ENCODE results near the gene SLC48A1. TPM values are rescaled to one million over a fixed set of nuclear protein-coding genes. Genes with fewer than 3 reads are reported as not detected.

The SLC48A1 gene
- total RNA-seq, 1 experiment from 2014 or later: 37.5 TPM

DNA sequence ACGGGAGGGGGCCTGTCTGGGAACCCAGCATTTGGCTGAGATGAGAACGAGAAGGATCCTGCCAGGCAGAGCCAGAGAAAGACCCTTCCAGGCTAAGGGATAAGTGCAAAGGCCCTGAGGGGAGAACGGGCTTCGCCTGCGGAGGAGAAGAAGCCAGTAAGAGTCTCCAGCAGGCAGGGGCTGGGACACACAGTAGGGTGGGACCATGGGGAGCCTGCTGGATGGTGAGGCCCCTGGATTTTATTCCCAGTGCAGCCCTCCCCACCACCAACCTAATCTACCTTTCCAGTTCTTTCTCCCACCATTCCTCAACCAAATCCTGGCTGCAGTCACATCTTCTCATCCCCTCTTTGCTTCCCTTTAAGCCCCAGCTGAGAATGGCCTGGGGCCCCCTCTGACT lies 27.0 kb upstream of the SLC48A1 start:
- DNase-seq: no peak
- Mint-ChIP-seq H3K27me3 (ENCODE audit: insufficient read depth, unreplicated experiment) (no peaks in the 10 kb centered on the region), H3K9me3 (ENCODE audit: unreplicated experiment) (no peaks in the 10 kb centered on the region), H3K4me1 (ENCODE audit: low read depth, unreplicated experiment) (peaks cover 18% of the 10 kb centered on the region), H3K4me3 (ENCODE audit: unreplicated experiment) (no peak overlapping the region), H3K36me3 (ENCODE audit: insufficient read depth, unreplicated experiment) (no peaks in the 10 kb centered on the region), H3K27ac (ENCODE audit: unreplicated experiment) (no peak overlapping the region)
- BruUV-seq (replicated peaks): no TSS peak
- ChIA-PET POLR2A (no interaction called here), CTCF (interaction anchor here (0.7 to 5.2 kb wide), 3 partner anchors 12 to 31 kb away, joined by 3 to 171 read pairs (median 3); partner anchors contain the start of gene SLC48A1)
- Histone ChIP-seq H3K4me3 (ENCODE audit: low read depth, low read length) (no peak overlapping the region), H3K4me1 (peaks cover 5% of the 10 kb centered on the region; the same call in 1 of the 2 replicates), H3K36me3 (ENCODE audit: control insufficient read depth, insufficient read depth, low read length) (no peaks in the 10 kb centered on the region), H3K9me3 (no peaks in the 10 kb centered on the region), H3K27me3 (replicated peaks; ENCODE audit: control insufficient read depth, insufficient read depth, low read length) (no peaks in the 10 kb centered on the region)
- intact Hi-C loops (cut with micrococcal nuclease; ENCODE audit: unreplicated experiment): no loop called here
- TF ChIP-seq, protein P1, sequence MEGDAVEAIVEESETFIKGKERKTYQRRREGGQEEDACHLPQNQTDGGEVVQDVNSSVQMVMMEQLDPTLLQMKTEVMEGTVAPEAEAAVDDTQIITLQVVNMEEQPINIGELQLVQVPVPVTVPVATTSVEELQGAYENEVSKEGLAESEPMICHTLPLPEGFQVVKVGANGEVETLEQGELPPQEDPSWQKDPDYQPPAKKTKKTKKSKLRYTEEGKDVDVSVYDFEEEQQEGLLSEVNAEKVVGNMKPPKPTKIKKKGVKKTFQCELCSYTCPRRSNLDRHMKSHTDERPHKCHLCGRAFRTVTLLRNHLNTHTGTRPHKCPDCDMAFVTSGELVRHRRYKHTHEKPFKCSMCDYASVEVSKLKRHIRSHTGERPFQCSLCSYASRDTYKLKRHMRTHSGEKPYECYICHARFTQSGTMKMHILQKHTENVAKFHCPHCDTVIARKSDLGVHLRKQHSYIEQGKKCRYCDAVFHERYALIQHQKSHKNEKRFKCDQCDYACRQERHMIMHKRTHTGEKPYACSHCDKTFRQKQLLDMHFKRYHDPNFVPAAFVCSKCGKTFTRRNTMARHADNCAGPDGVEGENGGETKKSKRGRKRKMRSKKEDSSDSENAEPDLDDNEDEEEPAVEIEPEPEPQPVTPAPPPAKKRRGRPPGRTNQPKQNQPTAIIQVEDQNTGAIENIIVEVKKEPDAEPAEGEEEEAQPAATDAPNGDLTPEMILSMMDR (IDR thresholded peaks at IDR 0.05; ENCODE audit: insufficient read depth in 1 of 2, low read depth in 1 of 2, low read length in 1 of 2, severe bottlenecking in 1 of 2, unreplicated experiment in 1 of 2): no peak

DNA sequence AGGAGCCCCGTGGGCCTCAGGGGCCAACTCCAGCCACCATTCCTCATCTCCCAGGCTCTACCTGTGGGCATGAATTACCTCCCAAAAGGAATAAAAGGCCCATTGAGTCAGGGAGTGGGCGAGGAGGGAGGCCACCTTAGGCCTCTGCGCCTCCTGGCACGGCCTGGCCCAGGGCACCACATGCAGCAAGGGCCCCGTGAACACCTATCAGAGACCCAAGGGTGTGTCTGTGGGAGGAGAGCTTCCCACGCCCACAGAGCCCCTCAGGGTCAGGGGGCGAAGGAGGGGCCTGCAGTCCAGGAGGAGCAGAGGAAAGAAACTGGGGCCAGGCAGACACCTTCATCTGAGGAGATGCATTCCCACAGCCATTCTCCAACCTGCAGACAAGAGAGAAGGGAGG lies 26.5 kb upstream of the SLC48A1 start:
- Mint-ChIP-seq H3K4me3 (ENCODE audit: unreplicated experiment) (no peak overlapping the region), H3K4me1 (ENCODE audit: low read depth, unreplicated experiment) (peaks cover 18% of the 10 kb centered on the region), H3K27me3 (ENCODE audit: insufficient read depth, unreplicated experiment) (no peaks in the 10 kb centered on the region), H3K27ac (ENCODE audit: unreplicated experiment) (no peak overlapping the region), H3K9me3 (ENCODE audit: unreplicated experiment) (no peaks in the 10 kb centered on the region), H3K36me3 (ENCODE audit: insufficient read depth, unreplicated experiment) (no peaks in the 10 kb centered on the region)
- BruUV-seq (replicated peaks): no TSS peak
- intact Hi-C loops (cut with micrococcal nuclease; ENCODE audit: unreplicated experiment): no loop called here
- Histone ChIP-seq H3K4me1 (peaks cover 5% of the 10 kb centered on the region; the same call in 1 of the 2 replicates), H3K9me3 (no peaks in the 10 kb centered on the region), H3K36me3 (ENCODE audit: control insufficient read depth, insufficient read depth, low read length) (no peaks in the 10 kb centered on the region), H3K4me3 (ENCODE audit: low read depth, low read length) (no peak overlapping the region), H3K27me3 (replicated peaks; ENCODE audit: control insufficient read depth, insufficient read depth, low read length) (no peaks in the 10 kb centered on the region)
- no peak for DNase-seq
- ChIA-PET CTCF (interaction anchor here (0.7 to 1.4 kb wide), 2 partner anchors 12 to 20 kb away, joined by 3 read pairs; no protein-coding TSS in a partner anchor), POLR2A (no interaction called here)
- TF ChIP-seq, protein P1 (IDR thresholded peaks at IDR 0.05; ENCODE audit: insufficient read depth in 1 of 2, low read depth in 1 of 2, low read length in 1 of 2, severe bottlenecking in 1 of 2, unreplicated experiment in 1 of 2): no peak

DNA sequence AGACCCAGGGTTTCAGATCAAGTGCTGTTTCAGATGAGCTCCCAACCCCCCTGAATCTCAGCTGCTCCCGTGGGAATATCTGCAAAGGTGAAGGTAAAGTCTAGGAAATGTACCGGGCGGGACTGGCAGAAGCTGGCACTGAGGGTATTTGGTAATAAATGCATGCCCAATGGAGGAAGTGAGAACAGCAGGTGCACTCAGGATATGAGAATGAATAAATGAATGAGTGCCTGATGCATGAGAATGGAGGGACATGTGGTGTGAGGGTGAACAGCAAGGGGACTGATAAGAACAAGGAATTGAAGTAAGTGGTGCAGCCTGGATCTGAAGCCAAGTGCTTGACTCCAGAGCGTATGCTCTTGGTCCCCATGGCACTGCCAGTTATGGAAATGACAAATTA lies 25.9 kb upstream of the SLC48A1 start:
- Histone ChIP-seq H3K9me3 (no peaks in the 10 kb centered on the region), H3K4me1 (peaks cover 5% of the 10 kb centered on the region; the same call in 1 of the 2 replicates), H3K4me3 (ENCODE audit: low read depth, low read length) (no peak overlapping the region), H3K36me3 (ENCODE audit: control insufficient read depth, insufficient read depth, low read length) (no peaks in the 10 kb centered on the region), H3K27me3 (replicated peaks; ENCODE audit: control insufficient read depth, insufficient read depth, low read length) (no peaks in the 10 kb centered on the region)
- intact Hi-C loops (cut with micrococcal nuclease; ENCODE audit: unreplicated experiment): no loop called here
- Mint-ChIP-seq H3K4me3 (ENCODE audit: unreplicated experiment) (no peak overlapping the region), H3K4me1 (ENCODE audit: low read depth, unreplicated experiment) (peaks cover 18% of the 10 kb centered on the region), H3K27ac (ENCODE audit: unreplicated experiment) (no peak overlapping the region), H3K27me3 (ENCODE audit: insufficient read depth, unreplicated experiment) (no peaks in the 10 kb centered on the region), H3K36me3 (ENCODE audit: insufficient read depth, unreplicated experiment) (no peaks in the 10 kb centered on the region), H3K9me3 (ENCODE audit: unreplicated experiment) (no peaks in the 10 kb centered on the region)
- DNase-seq: no peak
- TF ChIP-seq, protein P1 (IDR thresholded peaks at IDR 0.05; ENCODE audit: insufficient read depth in 1 of 2, low read depth in 1 of 2, low read length in 1 of 2, severe bottlenecking in 1 of 2, unreplicated experiment in 1 of 2): no peak
- ChIA-PET POLR2A (no interaction called here), CTCF (interaction anchor here (0.6 to 1.7 kb wide), 3 partner anchors 20 to 91 kb away, joined by 3 to 5 read pairs (median 4); no protein-coding TSS in a partner anchor)
- BruUV-seq (replicated peaks): no TSS peak

Data from Caco-2 (cell line).